ENCODE data around the gene MSL3B.

MSL3B gene

GRCh38 chr2:233832414-233832813 lies 35.8 kb downstream of the MSL3B start:
- no peak for DNase-seq

- no peak for DNase-seq
Observed at GRCh38 chr2:233831861-233832260, 36.3 kb downstream of the MSL3B start.

GRCh38 chr2:233831011-233831721 lies 37.0 kb downstream of the MSL3B start:
- DNase-seq, result no peak

GRCh38 chr2:233830111-233830802 lies 37.9 kb downstream of the MSL3B start:
- no peak for DNase-seq

- DNase-seq, result no peak
Observed at GRCh38 chr2:233829193-233830110, 38.7 kb downstream of the MSL3B start.

- DNase-seq, result no peak
Observed at GRCh38 chr2:233828546-233829192, 39.5 kb downstream of the MSL3B start.

- DNase-seq, result no peak
Observed at GRCh38 chr2:233824373-233824772, 43.8 kb downstream of the MSL3B start.

GRCh38 chr2:233823731-233824121 lies 44.5 kb downstream of the MSL3B start:
- no peak for DNase-seq

- no peak for DNase-seq
Observed at GRCh38 chr2:233822781-233823730, 45.1 kb downstream of the MSL3B start.

GRCh38 chr2:233822101-233822771 lies 46.0 kb downstream of the MSL3B start:
- no peak for DNase-seq

- DNase-seq, result no peak
Observed at GRCh38 chr2:233821709-233822100, 46.5 kb downstream of the MSL3B start.

- no peak for DNase-seq
Observed at GRCh38 chr2:233821196-233821595, 47.0 kb downstream of the MSL3B start.

GRCh38 chr2:233820774-233821105 lies 47.4 kb downstream of the MSL3B start:
- no peak for DNase-seq

- DNase-seq, result no peak
Observed at GRCh38 chr2:233819884-233820773, 48.1 kb downstream of the MSL3B start.

GRCh38 chr2:233818639-233819621 lies 49.3 kb downstream of the MSL3B start:
- no peak for DNase-seq

GRCh38 chr2:233817995-233818638 lies 50.1 kb downstream of the MSL3B start:
- DNase-seq, result no peak

- DNase-seq, result no peak
Observed at GRCh38 chr2:233817361-233817911, 50.8 kb downstream of the MSL3B start.

- no peak for DNase-seq
Observed at GRCh38 chr2:233816771-233817170, 51.4 kb downstream of the MSL3B start.

Measured in CD4-positive, alpha-beta T cell treated with Interleukin-6 for 4 hours (primary cell).